Endothelial cell (in vitro differentiated cells): Measurements from ENCODE around the gene ZFP36L2. TPM values are rescaled to one million over a fixed set of nuclear protein-coding genes. Genes with fewer than 3 reads are reported as not detected.

Source experiments
- DNase-seq: peaks from one replicate; pipeline ENCODE4 v3.0.0; 2021; ENCODE audit warnings: low spot score
- H3K27ac Mint-ChIP-seq: one replicate; pipeline ENCODE4 v1.8.0; 2021; ENCODE audit warnings: mixed read lengths, inconsistent platforms; ENCODE audit not compliant: unreplicated experiment
- H3K27me3 Mint-ChIP-seq: one replicate; pipeline ENCODE4 v1.8.0; 2021; ENCODE audit warnings: mild to moderate bottlenecking, moderate library complexity, mixed read lengths, inconsistent platforms; ENCODE audit not compliant: unreplicated experiment
- H3K36me3 Mint-ChIP-seq: one replicate; pipeline ENCODE4 v1.8.0; 2021; ENCODE audit warnings: mild to moderate bottlenecking, low read depth, mixed read lengths, inconsistent platforms; ENCODE audit not compliant: unreplicated experiment
- H3K4me1 Mint-ChIP-seq: one replicate; pipeline ENCODE4 v1.8.0; 2021; ENCODE audit warnings: mild to moderate bottlenecking, mixed read lengths, inconsistent platforms; ENCODE audit not compliant: unreplicated experiment
- H3K4me3 Mint-ChIP-seq: one replicate; pipeline ENCODE4 v1.8.0; 2021; ENCODE audit warnings: mild to moderate bottlenecking, mixed read lengths, inconsistent platforms; ENCODE audit not compliant: unreplicated experiment
- H3K9me3 Mint-ChIP-seq: one replicate; pipeline ENCODE4 v1.8.0; 2021; ENCODE audit warnings: mixed read lengths, inconsistent platforms; ENCODE audit not compliant: unreplicated experiment
- CTCF ChIP-seq: fragments of 200-600 bp; sonication (generic); IDR thresholded peaks from one replicate; pipeline ENCODE4 v1.5.0; 2021; ENCODE audit warnings: antibody characterized with exemption; ENCODE audit not compliant: unreplicated experiment
- total RNA-seq: library from RNA; stranded (reverse); fragmentation: NEBNext Ultra II Directional; extraction: Animal tissue kit (Norgen Biotek cat#: 25700); gene quantifications from one replicate; pipeline ENCODE4 v1.2.1, GENCODE V29; 2021; ENCODE audit not compliant: unreplicated experiment

The ZFP36L2 gene
- total RNA-seq, 1 donor from 2014 or later, result 72.1 TPM

- Mint-ChIP-seq H3K4me1 (peaks cover 29% of the 10 kb centered on the region), H3K4me3 (peak overlapping the region; percentile 47), H3K9me3 (peaks cover 18% of the 10 kb centered on the region), H3K36me3 (peaks cover 9% of the 10 kb centered on the region), H3K27me3 (peaks cover 19% of the 10 kb centered on the region), H3K27ac (peak overlapping the region; percentile 93)
- TF ChIP-seq CTCF, result no peak
- DNase-seq, result no peak
Observed at GRCh38 chr2:43175020-43175441, 51.4 kb downstream of the ZFP36L2 start.

- Mint-ChIP-seq H3K4me1 (peaks cover 29% of the 10 kb centered on the region), H3K36me3 (peaks cover 9% of the 10 kb centered on the region), H3K4me3 (peak overlapping the region; percentile 13), H3K27me3 (peaks cover 19% of the 10 kb centered on the region), H3K9me3 (peaks cover 18% of the 10 kb centered on the region), H3K27ac (peak overlapping the region; percentile 93)
- no peak for DNase-seq
- no peak for TF ChIP-seq CTCF
Observed at GRCh38 chr2:43174368-43174916, 52.0 kb downstream of the ZFP36L2 start.
